HCT116 (cell line): ENCODE data around the gene WSCD2. TPM values are rescaled to one million over a fixed set of nuclear protein-coding genes. Genes with fewer than 3 reads are reported as not detected.

Experiments
- ATAC-seq: fragments of 200-7000 bp; cut with Tn5 transposase; 2 replicates; pipeline ENCODE4 v1.9.1; 2020; ENCODE audit warnings: mild to moderate bottlenecking, moderate library complexity
- BruUV-seq: library from RNA; stranded (reverse); fragments of 400-500 nt; replicated peaks from 2 replicates; lab custom pipeline; 2021; lab: Mats Ljungman, UMichigan
- CTCF ChIA-PET: fragments of 300-600 bp; sonication (Branson Sonifier 250); formaldehyde crosslinking; loops from one replicate; lab custom pipeline; 2021; ENCODE audit warnings: antibody characterized with exemption; lab: Charles Lee
- POLR2A ChIA-PET: fragments of 300-600, 350-600 bp; sonication (Branson Sonifier 250); formaldehyde crosslinking; loops from one replicate; lab custom pipeline; 2021; ENCODE audit warnings: antibody characterized with exemption; lab: Charles Lee
- RAD21 ChIA-PET, 2 experiments: fragments of 300-600 bp; sonication (Branson Sonifier 250); formaldehyde crosslinking; loops; one replicate each; lab custom pipeline; 2023; ENCODE audit warnings: low total read pairs in 2 of 2; ENCODE audit not compliant: uncharacterized antibody in 2 of 2, unreplicated experiment in 2 of 2, low non-redundant PET in 1 of 2; lab: Charles Lee
- DNase-seq: peaks from one replicate; pipeline ENCODE4 v3.0.0-alpha.2; 2010; ENCODE audit warnings: low read depth, low spot score
- H2AFZ ChIP-seq: fragments of 200-600 bp; shearing (Covaris generic), sonication (generic); 2 replicates; pipeline ENCODE4 v1.6.1; 2017; ENCODE audit warnings: low read depth, mixed run types, mixed read lengths, antibody characterized with exemption, low read length; ENCODE audit not compliant: poor library complexity, severe bottlenecking
- H3K27ac ChIP-seq: 2 replicates; pipeline ENCODE4 v1.5.1; 2012; ENCODE audit warnings: low read depth, low read length
- H3K27me3 ChIP-seq: fragments of 200-600 bp; sonication (generic); 2 replicates; pipeline ENCODE4 v1.6.1; 2016; ENCODE audit warnings: mixed run types, low read length, mixed read lengths; ENCODE audit not compliant: insufficient read depth
- H3K36me3 ChIP-seq, 2 experiments: fragments of 200-500 bp in 1 of 2; fragments of 200-600 bp in 1 of 2; sonication (Bioruptor generic) in 1 of 2; sonication (generic) in 1 of 2; 2 replicates each; pipeline versions ENCODE4 v1.5.1 to v1.6.1; 2014 to 2016; ENCODE audit warnings: low read length in 2 of 2, inconsistent platforms in 1 of 2, mixed read lengths in 1 of 2, mixed run types in 1 of 2; ENCODE audit not compliant: insufficient read depth in 2 of 2, control insufficient read depth in 1 of 2
- H3K4me1 ChIP-seq, 2 experiments: fragments of 200-600 bp in 1 of 2; sonication (generic) in 1 of 2; 2 replicates each; pipeline versions ENCODE4 v1.5.1 to v1.6.1; 2012 to 2017; ENCODE audit warnings: low read length in 2 of 2, inconsistent platforms in 1 of 2, mild to moderate bottlenecking in 1 of 2, mixed read lengths in 1 of 2, mixed run types in 1 of 2, moderate library complexity in 1 of 2; ENCODE audit not compliant: insufficient read depth in 2 of 2, control insufficient read depth in 1 of 2
- H3K4me2 ChIP-seq: fragments of 200-600 bp; sonication (generic); 2 replicates; pipeline ENCODE4 v1.6.1; 2017; ENCODE audit warnings: mixed run types, low read length, mixed read lengths
- H3K4me3 ChIP-seq, 2 experiments: fragments of 200-600 bp in 1 of 2; sonication (generic) in 1 of 2; replicated peaks in 1 of 2; 2 replicates each; pipeline ENCODE4 v1.5.1; 2011 to 2016; ENCODE audit warnings: low read length in 2 of 2, control low read depth in 1 of 2, low read depth in 1 of 2, mild to moderate bottlenecking in 1 of 2, mixed read lengths in 1 of 2, mixed run types in 1 of 2
- H3K79me2 ChIP-seq: fragments of 200-600 bp; sonication (generic); 2 replicates; pipeline ENCODE4 v1.6.1; 2017; ENCODE audit warnings: mild to moderate bottlenecking, mixed run types, low read length, moderate library complexity, mixed read lengths; ENCODE audit not compliant: insufficient read depth
- H3K9ac ChIP-seq: fragments of 200-600 bp; sonication (generic); 2 replicates; pipeline ENCODE4 v1.6.1; 2016; ENCODE audit warnings: low read length, mixed read lengths
- H3K9me2 ChIP-seq: fragments of 200-600 bp; sonication (generic), shearing (Covaris generic); 2 replicates; pipeline ENCODE4 v1.6.1; 2017; ENCODE audit warnings: mixed run types, mild to moderate bottlenecking, moderate library complexity; ENCODE audit not compliant: insufficient read depth
- H3K9me3 ChIP-seq, 2 experiments: fragments of 200-500 bp in 1 of 2; fragments of 200-600 bp in 1 of 2; sonication (Bioruptor generic) in 1 of 2; sonication (generic) in 1 of 2; 2 replicates each; pipeline ENCODE4 v1.6.1; 2014 to 2017; ENCODE audit warnings: low read length in 2 of 2, mixed read lengths in 2 of 2, inconsistent platforms in 1 of 2, low read depth in 1 of 2, mild to moderate bottlenecking in 1 of 2, mixed run types in 1 of 2, moderate library complexity in 1 of 2; ENCODE audit not compliant: control insufficient read depth in 1 of 2, insufficient read depth in 1 of 2
- H4K20me1 ChIP-seq: fragments of 200-600 bp; sonication (generic), shearing (Covaris generic); 2 replicates; pipeline ENCODE4 v1.6.1; 2017; ENCODE audit warnings: mixed run types, mild to moderate bottlenecking, moderate library complexity; ENCODE audit not compliant: insufficient read depth
- ATF3 ChIP-seq: IDR thresholded peaks from 2 replicates; pipeline ENCODE4 v1.6.1; 2012
- CBX3 ChIP-seq: IDR thresholded peaks from 2 replicates; pipeline ENCODE4 v1.6.1; 2012; ENCODE audit warnings: low read depth
- CEBPB ChIP-seq: IDR thresholded peaks from 2 replicates; pipeline ENCODE4 v1.6.1; 2012; ENCODE audit warnings: low read depth
- EGR1 ChIP-seq: IDR thresholded peaks from 2 replicates; pipeline ENCODE4 v1.6.1; 2012; ENCODE audit warnings: low read depth
- ELF1 ChIP-seq: IDR thresholded peaks from 2 replicates; pipeline ENCODE4 v1.6.1; 2012; ENCODE audit warnings: low read depth, borderline replicate concordance
- EZH2 ChIP-seq: fragments of 200-600 bp; sonication (generic); IDR thresholded peaks from 2 replicates; pipeline ENCODE4 v1.6.1; 2017; ENCODE audit warnings: antibody characterized with exemption, mixed run types
- EZH2phosphoT487 ChIP-seq: fragments of 200-600 bp; IDR thresholded peaks from 2 replicates; pipeline ENCODE4 v1.6.1; 2018; ENCODE audit warnings: antibody characterized with exemption, borderline replicate concordance
- JUND ChIP-seq: IDR thresholded peaks from 2 replicates; pipeline ENCODE4 v1.6.1; 2012
- MAX ChIP-seq: IDR thresholded peaks from 2 replicates; pipeline ENCODE4 v1.6.1; 2012
- POLR2A ChIP-seq: IDR thresholded peaks from 2 replicates; pipeline ENCODE4 v1.7.0; 2011; ENCODE audit warnings: borderline replicate concordance; ENCODE audit not compliant: insufficient read depth, insufficient read length; ENCODE audit errors: extremely low read depth
- RAD21 ChIP-seq: IDR thresholded peaks from 2 replicates; pipeline ENCODE4 v1.6.1; 2012; ENCODE audit warnings: low read depth, mild to moderate bottlenecking
- SIN3A ChIP-seq: IDR thresholded peaks from 2 replicates; pipeline ENCODE4 v1.6.1; 2012; ENCODE audit warnings: low read depth
- SP1 ChIP-seq: IDR thresholded peaks from 2 replicates; pipeline ENCODE4 v1.6.1; 2012; ENCODE audit warnings: low read depth
- SRF ChIP-seq: IDR thresholded peaks from 2 replicates; pipeline ENCODE4 v1.6.1; 2012; ENCODE audit warnings: low read depth
- TCF7L2 ChIP-seq: IDR thresholded peaks from 2 replicates; pipeline ENCODE4 v1.7.0; 2011; ENCODE audit warnings: borderline replicate concordance, inconsistent platforms; ENCODE audit not compliant: insufficient read depth, insufficient read length; ENCODE audit errors: extremely low read depth
- YY1 ChIP-seq: IDR thresholded peaks from 2 replicates; pipeline ENCODE4 v1.6.1; 2011; ENCODE audit warnings: low read length, low read depth, moderate library complexity, mild to moderate bottlenecking; ENCODE audit not compliant: insufficient replicate concordance; ENCODE audit errors: extremely low read depth
- ZNF274 ChIP-seq: fragments of 200-500 bp; sonication (Bioruptor generic); IDR thresholded peaks from 2 replicates; pipeline ENCODE4 v1.6.1; 2014; ENCODE audit warnings: mild to moderate bottlenecking, low read depth, low read length, inconsistent platforms
- intact Hi-C: fragments of 100-400 bp; cut with micrococcal nuclease; formaldehyde crosslinking; loops from 2 replicates; pipeline ENCODE4 v1.10.0; 2022
- total RNA-seq: library from RNA; stranded (reverse); gene quantifications from one replicate; pipeline ENCODE4 v1.2.1, GENCODE V29; 2021; ENCODE audit not compliant: unreplicated experiment
- TF ChIP-seq, protein P1 (sequence below): IDR thresholded peaks from 2 replicates; pipeline ENCODE4 v1.6.1; 2011; ENCODE audit warnings: mild to moderate bottlenecking, low read length, moderate library complexity; ENCODE audit not compliant: insufficient replicate concordance; ENCODE audit errors: extremely low read depth

WSCD2 gene
- total RNA-seq, 1 experiment from 2014 or later, result 0.05 TPM

DNA sequence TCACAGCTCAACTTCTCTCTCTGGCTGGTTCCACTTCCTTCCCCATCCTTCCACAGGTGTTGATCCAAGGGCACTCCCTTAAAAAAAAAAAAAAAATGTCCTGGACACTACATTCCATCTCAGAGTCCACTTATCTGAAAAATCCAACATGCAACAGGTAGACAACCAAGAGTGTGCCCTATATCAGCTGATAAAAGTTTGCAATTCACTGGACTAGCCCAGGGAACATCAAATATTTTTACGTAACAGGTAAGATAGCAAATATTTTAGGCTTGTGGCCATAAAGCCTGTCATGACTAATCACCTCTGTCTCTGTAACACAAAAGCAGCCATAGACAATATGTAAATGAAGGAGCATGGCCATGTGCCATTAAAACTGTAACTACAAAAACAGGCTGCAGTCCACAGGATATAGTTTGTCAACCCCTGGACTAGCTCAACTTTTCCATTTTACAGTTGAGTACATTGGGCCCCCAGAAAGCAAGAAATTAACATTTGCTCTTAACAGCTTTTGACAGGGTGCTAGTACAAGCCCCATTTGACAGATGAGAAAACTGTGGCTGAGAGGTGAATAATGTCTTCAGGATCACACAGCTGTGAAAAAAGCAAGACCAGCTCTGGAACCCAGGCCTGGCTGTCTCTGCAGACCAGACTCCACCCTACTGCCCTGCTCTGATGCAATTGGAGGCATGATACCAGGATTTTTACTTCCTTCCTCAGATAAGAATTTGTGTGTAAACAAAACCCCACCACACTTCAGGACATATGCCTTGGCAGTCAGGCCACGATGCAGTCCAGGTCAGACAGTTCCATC lies 141.2 kb downstream of the WSCD2 start:
- H3K4me2 ChIP-seq, result no peak overlapping the region
- no TSS peak for BruUV-seq
- no peaks in the 10 kb centered on the region for H3K9me3 ChIP-seq
- ATAC-seq (no peak), DNase-seq (no peak)
- ChIA-PET CTCF (no interaction called here), POLR2A (no interaction called here), RAD21 (no interaction called here)
- no peaks in the 10 kb centered on the region for H3K9me2 ChIP-seq
- H3K4me1 ChIP-seq, result no peaks in the 10 kb centered on the region
- H4K20me1 ChIP-seq, result no peaks in the 10 kb centered on the region
- no peak overlapping the region for H3K4me3 ChIP-seq
- no peak overlapping the region for H3K9ac ChIP-seq
- H3K27ac ChIP-seq, result no peak overlapping the region
- H3K36me3 ChIP-seq, result no peaks in the 10 kb centered on the region
- no peaks in the 10 kb centered on the region for H3K79me2 ChIP-seq
- intact Hi-C loops, result no loop called here
- TF ChIP-seq EZH2, result no peak
- no peak for TF ChIP-seq MAX
- TF ChIP-seq ELF1, result no peak
- no peak for TF ChIP-seq POLR2A
- TF ChIP-seq SP1, result no peak
- no peak for TF ChIP-seq ATF3
- no peak for TF ChIP-seq JUND
- no peak for TF ChIP-seq CEBPB
- no peak for TF ChIP-seq YY1
- no peak for TF ChIP-seq TCF7L2
- TF ChIP-seq, all 23 proteins: peak for 0
- Histone ChIP-seq H3K27me3 (peaks cover 58% of the 10 kb centered on the region), H2AFZ (no peak overlapping the region)

DNA sequence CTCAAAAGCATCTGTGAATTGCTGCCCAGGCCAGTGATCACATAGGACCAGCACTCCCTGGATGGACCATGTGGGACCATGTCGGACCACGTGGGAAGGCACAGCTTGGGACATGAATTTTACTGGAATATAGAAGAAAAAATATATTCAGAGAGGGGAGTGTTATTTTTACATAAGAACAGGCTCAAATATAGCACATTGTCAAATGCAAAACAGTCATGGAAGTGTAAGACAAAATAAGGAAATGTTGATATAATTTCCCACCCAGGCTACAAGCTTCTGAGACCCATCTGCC lies 141.7 kb downstream of the WSCD2 start:
- ATAC-seq, result no peak
- no peak for DNase-seq
- Histone ChIP-seq H3K9me2 (no peaks in the 10 kb centered on the region), H3K9me3 (no peaks in the 10 kb centered on the region), H3K4me2 (no peak overlapping the region), H2AFZ (no peak overlapping the region), H3K27me3 (peaks cover 57% of the 10 kb centered on the region), H3K27ac (no peak overlapping the region), H3K4me1 (no peaks in the 10 kb centered on the region), H3K79me2 (no peaks in the 10 kb centered on the region), H3K9ac (no peak overlapping the region), H3K4me3 (no peak overlapping the region), H3K36me3 (no peaks in the 10 kb centered on the region), H4K20me1 (no peaks in the 10 kb centered on the region)
- intact Hi-C loops, result no loop called here
- ChIA-PET RAD21 (no interaction called here), CTCF (no interaction called here), POLR2A (no interaction called here)
- BruUV-seq, result no TSS peak
- no peak for TF ChIP-seq POLR2A
- no peak for TF ChIP-seq TCF7L2
- no peak for TF ChIP-seq SIN3A
- TF ChIP-seq, protein P1, sequence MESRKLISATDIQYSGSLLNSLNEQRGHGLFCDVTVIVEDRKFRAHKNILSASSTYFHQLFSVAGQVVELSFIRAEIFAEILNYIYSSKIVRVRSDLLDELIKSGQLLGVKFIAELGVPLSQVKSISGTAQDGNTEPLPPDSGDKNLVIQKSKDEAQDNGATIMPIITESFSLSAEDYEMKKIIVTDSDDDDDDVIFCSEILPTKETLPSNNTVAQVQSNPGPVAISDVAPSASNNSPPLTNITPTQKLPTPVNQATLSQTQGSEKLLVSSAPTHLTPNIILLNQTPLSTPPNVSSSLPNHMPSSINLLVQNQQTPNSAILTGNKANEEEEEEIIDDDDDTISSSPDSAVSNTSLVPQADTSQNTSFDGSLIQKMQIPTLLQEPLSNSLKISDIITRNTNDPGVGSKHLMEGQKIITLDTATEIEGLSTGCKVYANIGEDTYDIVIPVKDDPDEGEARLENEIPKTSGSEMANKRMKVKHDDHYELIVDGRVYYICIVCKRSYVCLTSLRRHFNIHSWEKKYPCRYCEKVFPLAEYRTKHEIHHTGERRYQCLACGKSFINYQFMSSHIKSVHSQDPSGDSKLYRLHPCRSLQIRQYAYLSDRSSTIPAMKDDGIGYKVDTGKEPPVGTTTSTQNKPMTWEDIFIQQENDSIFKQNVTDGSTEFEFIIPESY, result no peak
- TF ChIP-seq JUND, result no peak
- no peak for TF ChIP-seq EZH2phosphoT487
- no peak for TF ChIP-seq EGR1
- TF ChIP-seq CBX3, result no peak
- TF ChIP-seq RAD21, result no peak
- TF ChIP-seq SRF, result no peak
- no peak for TF ChIP-seq ZNF274
